Stimulated activated CD4-positive, alpha-beta T cell treated with anti-CD3 and anti-CD28 coated beads, Interleukin-4, amount 100 ng/mL, for 48 hours (primary cell): ENCODE results near the gene OR2C3.
"Not testable (repeated sequence)": the region's sequence is repeated elsewhere in the genome, so short reads cannot be mapped to it uniquely, and the experiment has no call there.

Source experiments
- DNase-seq, 2 donors: peaks; one replicate each; pipeline ENCODE4 v3.0.0-alpha.2; 2020; ENCODE audit warnings: low read depth in 2 of 2

OR2C3 gene

GRCh38 chr1:247536340-247536739 lies at the start of gene OR2C3:
TSS of gene OR2C3 (minus strand) at chr1:247536440. CDS start at chr1:247532511, 3,929 bp downstream.
- DNase-seq = no peak

- no peak for DNase-seq
Measured at GRCh38 chr1:247578946-247579460, 42.8 kb upstream of the OR2C3 start.

GRCh38 chr1:247576514-247576913 lies 40.3 kb upstream of the OR2C3 start:
- no peak for DNase-seq

GRCh38 chr1:247574664-247575063 lies 38.4 kb upstream of the OR2C3 start:
- DNase-seq = no peak

GRCh38 chr1:247574236-247574635 lies 38.0 kb upstream of the OR2C3 start:
- DNase-seq = no peak

GRCh38 chr1:247562198-247562597 lies 26.0 kb upstream of the OR2C3 start:
- no peak for DNase-seq

GRCh38 chr1:247561711-247562110 lies 25.5 kb upstream of the OR2C3 start:
- DNase-seq = no peak

GRCh38 chr1:247557926-247558674 lies 21.9 kb upstream of the OR2C3 start:
- DNase-seq = no peak

- no peak for DNase-seq
Measured at GRCh38 chr1:247552231-247552630, 16.0 kb upstream of the OR2C3 start.

- DNase-seq = no peak
Measured at GRCh38 chr1:247551721-247552120, 15.5 kb upstream of the OR2C3 start.

- no peak for DNase-seq
Measured at GRCh38 chr1:247548769-247549182, 12.5 kb upstream of the OR2C3 start, which contains the start of gene GCSAML. TSS of gene GCSAML (plus strand) at chr1:247549134. CDS start at chr1:247549192, 58 bp downstream.

- DNase-seq = no peak
Measured at GRCh38 chr1:247548092-247548491, 11.9 kb upstream of the OR2C3 start.

- no peak for DNase-seq
Measured at GRCh38 chr1:247542811-247543210, 6.6 kb upstream of the OR2C3 start.

- DNase-seq = no peak
Measured at GRCh38 chr1:247540581-247540980, 4.3 kb upstream of the OR2C3 start.

- no peak for DNase-seq
Measured at GRCh38 chr1:247539215-247539614, 3.0 kb upstream of the OR2C3 start.

- no peak for DNase-seq
Measured at GRCh38 chr1:247538561-247538960, 2.3 kb upstream of the OR2C3 start.

GRCh38 chr1:247535402-247535801 lies 838 bp downstream of the OR2C3 start:
- DNase-seq = no peak

GRCh38 chr1:247531937-247532336 lies 4.3 kb downstream of the OR2C3 start:
- DNase-seq = no peak

GRCh38 chr1:247530785-247531184 lies 5.5 kb downstream of the OR2C3 start:
- DNase-seq = no peak

- no peak for DNase-seq
Measured at GRCh38 chr1:247529771-247530355, 6.4 kb downstream of the OR2C3 start.

GRCh38 chr1:247528812-247529474 lies 7.3 kb downstream of the OR2C3 start:
- DNase-seq = no peak

- not testable (repeated sequence) for DNase-seq
Measured at GRCh38 chr1:247521886-247522285, 14.4 kb downstream of the OR2C3 start.

GRCh38 chr1:247518613-247518891 lies 17.7 kb downstream of the OR2C3 start:
- no peak for DNase-seq
